IMR-90 (cell line): ENCODE results near the gene SIK1. TPM values are rescaled to one million over a fixed set of nuclear protein-coding genes. Genes with fewer than 3 reads are reported as not detected.
"Not testable (repeated sequence)": the region's sequence is repeated elsewhere in the genome, so short reads cannot be mapped to it uniquely, and the experiment has no call there.

Experiments used
- ATAC-seq: fragments of 200-7000 bp; cut with Tn5 transposase; 2 replicates; pipeline ENCODE4 v1.9.1; 2020; ENCODE audit warnings: low read depth, mild to moderate bottlenecking, moderate library complexity
- BruUV-seq: library from RNA; stranded (reverse); fragments of 400-500 nt; replicated peaks from 2 replicates; lab custom pipeline; 2021; lab: Mats Ljungman, UMichigan
- CTCF ChIA-PET: fragments of 300-600 bp; formaldehyde crosslinking; extraction: SDS; loops from one replicate; lab custom pipeline; 2021; ENCODE audit warnings: antibody characterized with exemption; lab: Yijun Ruan, JAX
- POLR2A ChIA-PET: fragments of 300-600 bp; sonication (Branson Sonifier 250); formaldehyde crosslinking; loops from one replicate; lab custom pipeline; 2022; ENCODE audit warnings: antibody characterized with exemption; ENCODE audit not compliant: unreplicated experiment; lab: Charles Lee
- DNase-seq: peaks from one replicate; pipeline ENCODE4 v3.0.0; 2013
- H2AFZ ChIP-seq: replicated peaks from 2 replicates; pipeline ENCODE3; 2013; ENCODE audit warnings: low read length, mild to moderate bottlenecking; ENCODE audit not compliant: poor library complexity
- H2AK5ac ChIP-seq: 2 replicates; pipeline ENCODE4 v1.6.1; 2013; ENCODE audit warnings: low read depth, low read length, inconsistent platforms
- H2AK9ac ChIP-seq: replicated peaks from 2 replicates; pipeline ENCODE3; 2013; ENCODE audit warnings: mild to moderate bottlenecking, low read depth, low read length, moderate library complexity; ENCODE audit not compliant: poor library complexity
- H2BK120ac ChIP-seq: 2 replicates; pipeline ENCODE4 v1.6.1; 2013; ENCODE audit warnings: low read depth, low read length, inconsistent platforms
- H2BK15ac ChIP-seq: 3 replicates; pipeline ENCODE4 v1.6.1; 2013; ENCODE audit warnings: low read depth, low read length, inconsistent platforms
- H2BK20ac ChIP-seq: 2 replicates; pipeline ENCODE4 v1.6.1; 2013; ENCODE audit warnings: low read depth, mild to moderate bottlenecking, inconsistent platforms, low read length, moderate library complexity
- H2BK5ac ChIP-seq: 2 replicates; pipeline ENCODE4 v1.6.1; 2013; ENCODE audit warnings: mild to moderate bottlenecking, low read depth, low read length, inconsistent platforms; ENCODE audit not compliant: poor library complexity, severe bottlenecking
- H3K14ac ChIP-seq: replicated peaks from 2 replicates; pipeline ENCODE4 v1.6.1; 2013; ENCODE audit warnings: low read depth, low read length, inconsistent platforms
- H3K18ac ChIP-seq: 2 replicates; pipeline ENCODE4 v1.6.1; 2013; ENCODE audit warnings: low read depth, low read length, control low read depth
- H3K23ac ChIP-seq: 2 replicates; pipeline ENCODE4 v1.6.1; 2013; ENCODE audit warnings: low read depth, low read length, inconsistent platforms
- H3K27ac ChIP-seq: 2 replicates; pipeline ENCODE4 v1.5.1; 2013; ENCODE audit warnings: mild to moderate bottlenecking, control low read depth, low read length; ENCODE audit not compliant: insufficient read depth
- H3K27me3 ChIP-seq: 2 replicates; pipeline ENCODE4 v1.6.1; 2013; ENCODE audit warnings: low read length; ENCODE audit not compliant: control insufficient read depth, insufficient read depth
- H3K36me3 ChIP-seq: 2 replicates; pipeline ENCODE4 v1.6.1; 2013; ENCODE audit warnings: low read length, mixed read lengths; ENCODE audit not compliant: control insufficient read depth, insufficient read depth
- H3K4ac ChIP-seq: 2 replicates; pipeline ENCODE4 v1.6.1; 2013; ENCODE audit warnings: low read depth, low read length, inconsistent platforms
- H3K4me1 ChIP-seq: 2 replicates; pipeline ENCODE4 v1.6.1; 2013; ENCODE audit warnings: low read length, mixed read lengths; ENCODE audit not compliant: control insufficient read depth, insufficient read depth
- H3K4me2 ChIP-seq: 2 replicates; pipeline ENCODE4 v1.6.1; 2013; ENCODE audit warnings: low read depth, mild to moderate bottlenecking, control low read depth, low read length, moderate library complexity
- H3K4me3 ChIP-seq: 2 replicates; pipeline ENCODE4 v1.5.1; 2013; ENCODE audit warnings: low read depth, mild to moderate bottlenecking, control low read depth, low read length, moderate library complexity; ENCODE audit not compliant: insufficient read depth
- H3K56ac ChIP-seq: 2 replicates; pipeline ENCODE4 v1.6.1; 2013; ENCODE audit warnings: low read length, inconsistent platforms; ENCODE audit not compliant: insufficient read depth; ENCODE audit errors: extremely low read depth
- H3K79me1 ChIP-seq, 2 experiments: 2 replicates each; pipeline ENCODE4 v1.6.1; 2013; ENCODE audit warnings: low read length in 2 of 2, inconsistent platforms in 1 of 2, low read depth in 1 of 2
- H3K9ac ChIP-seq: 2 replicates; pipeline ENCODE4 v1.6.1; 2013; ENCODE audit warnings: low read depth, low read length, control low read depth
- H3K9me1 ChIP-seq: 2 replicates; pipeline ENCODE4 v1.6.1; 2013; ENCODE audit warnings: low read length, inconsistent platforms; ENCODE audit not compliant: insufficient read depth
- H3K9me3 ChIP-seq: 2 replicates; pipeline ENCODE4 v1.6.1; 2013; ENCODE audit warnings: low read length; ENCODE audit not compliant: control insufficient read depth, insufficient read depth
- H4K20me1 ChIP-seq: 2 replicates; pipeline ENCODE4 v1.6.1; 2013; ENCODE audit warnings: low read length, inconsistent platforms; ENCODE audit not compliant: insufficient read depth
- H4K5ac ChIP-seq: 2 replicates; pipeline ENCODE4 v1.6.1; 2013; ENCODE audit warnings: mild to moderate bottlenecking, low read depth, low read length, control low read depth
- H4K8ac ChIP-seq, 2 experiments: 2 replicates each; pipeline ENCODE4 v1.6.1; 2013; ENCODE audit warnings: low read depth in 2 of 2, low read length in 2 of 2, control low read depth in 1 of 2, inconsistent platforms in 1 of 2
- H4K91ac ChIP-seq: 2 replicates; pipeline ENCODE4 v1.6.1; 2013; ENCODE audit warnings: low read depth, low read length, inconsistent platforms; ENCODE audit not compliant: insufficient read depth
- WGBS, 2 experiments: methylation state at CpG; one replicate each; pipeline versions ENCODE4 v1.1.5 to v1.1.7; 2013; ENCODE audit warnings: missing lambda C conversion rate in 2 of 2; ENCODE audit not compliant: insufficient read length in 1 of 2; ENCODE audit errors: extremely low coverage in 2 of 2; 5-methylcytosine and 5-hydroxymethylcytosine counted together
- dilution Hi-C: fragments of 300-500 bp; cut with HindIII; formaldehyde crosslinking; loops from one replicate; pipeline ENCODE4 v1.14.3; 2018; ENCODE audit warnings: low sequenced_read_pairs; ENCODE audit not compliant: unreplicated experiment
- in situ Hi-C: fragments of 300-500 bp; cut with MboI; formaldehyde crosslinking; loops from 3 replicates; pipeline ENCODE4 v1.14.3; 2019; ENCODE audit warnings: low sequenced_read_pairs, inconsistent platforms, mixed read lengths
- intact Hi-C: fragments of 100-400 bp; cut with micrococcal nuclease; formaldehyde crosslinking; loops from 2 replicates; pipeline ENCODE4 v1.10.0; 2022
- polyA plus RNA-seq, 3 experiments: library from polyadenylated mRNA; depleted of rRNA; stranded (reverse); fragments of >200 nt; gene quantifications; 2 replicates each; pipeline ENCODE4 v1.2.3, GENCODE V29; 2012; ENCODE audit warnings: low replicate concordance in 1 of 3
- total RNA-seq: library from RNA; depleted of rRNA; stranded (reverse); fragments of >200 nt; gene quantifications from 2 replicates; pipeline ENCODE4 v1.2.3, GENCODE V29; 2012

SIK1 gene
- total and polyA plus RNA-seq, 2 of the 4 experiments (the other 2 are of a cell fraction): 0.54 to 1.9 TPM

- H4K20me1 ChIP-seq, H4K5ac ChIP-seq, H3K9ac ChIP-seq, H3K79me1 ChIP-seq, H2AFZ ChIP-seq, H3K56ac ChIP-seq, H3K27me3 ChIP-seq, H3K4me3 ChIP-seq, H3K9me3 ChIP-seq, H2AK9ac ChIP-seq, BruUV-seq, H2BK20ac ChIP-seq, H3K27ac ChIP-seq, H4K91ac ChIP-seq, H2AK5ac ChIP-seq, H3K4me1 ChIP-seq, H3K4ac ChIP-seq, H2BK5ac ChIP-seq, CTCF ChIA-PET, POLR2A ChIA-PET, H2BK15ac ChIP-seq, H3K36me3 ChIP-seq, H2BK120ac ChIP-seq, H3K23ac ChIP-seq, intact Hi-C loops, H3K14ac ChIP-seq, DNase-seq, H3K9me1 ChIP-seq, in situ Hi-C loops, ATAC-seq, H3K4me2 ChIP-seq, H4K8ac ChIP-seq, H3K18ac ChIP-seq, dilution Hi-C loops: not testable (repeated sequence)
- no CpG with 5 or more reads among the region's 35 CpGs for WGBS, 2 experiments
Observed at GRCh38 chr21:43446277-43446932, 19.5 kb upstream of the SIK1 start.

DNA sequence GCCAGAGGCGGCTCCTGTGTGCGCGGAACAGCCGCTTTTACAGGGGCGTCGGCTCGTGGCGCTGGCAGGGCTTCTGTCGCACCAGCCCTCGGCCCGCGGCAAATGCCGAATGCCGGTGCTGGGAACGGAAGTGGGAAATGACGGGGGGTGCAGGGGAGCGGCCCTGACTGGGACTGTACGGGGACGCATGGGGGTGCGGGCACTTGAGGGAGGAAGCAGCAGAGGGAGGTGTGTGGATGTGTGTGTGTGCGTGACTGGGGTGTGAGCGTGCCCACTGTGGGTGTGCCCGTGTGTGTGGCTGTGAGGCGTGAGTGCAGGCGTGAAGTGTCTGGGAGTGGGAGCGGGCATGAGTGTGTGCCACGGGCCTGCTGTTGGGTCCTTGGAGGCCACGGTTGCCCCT, 17.6 kb upstream of the SIK1 start:
- H2BK120ac ChIP-seq, H2AK9ac ChIP-seq, dilution Hi-C loops, H3K56ac ChIP-seq, H3K14ac ChIP-seq, H4K5ac ChIP-seq, H3K27ac ChIP-seq, H3K4me3 ChIP-seq, H2BK20ac ChIP-seq, BruUV-seq, H3K9me1 ChIP-seq, H3K9ac ChIP-seq, H3K27me3 ChIP-seq, H3K4me1 ChIP-seq, H3K9me3 ChIP-seq, H3K4me2 ChIP-seq, H3K18ac ChIP-seq, H4K8ac ChIP-seq, DNase-seq, H3K23ac ChIP-seq, in situ Hi-C loops, H2BK5ac ChIP-seq, H4K91ac ChIP-seq, H3K79me1 ChIP-seq, H3K36me3 ChIP-seq, H3K4ac ChIP-seq, POLR2A ChIA-PET, H2AFZ ChIP-seq, CTCF ChIA-PET, ATAC-seq, H4K20me1 ChIP-seq, intact Hi-C loops, H2AK5ac ChIP-seq, H2BK15ac ChIP-seq: not testable (repeated sequence)
- WGBS, 2 experiments: no CpG with 5 or more reads among the region's 28 CpGs
